A549 (cell line): Measurements from ENCODE around the gene ZBTB2. TPM values are rescaled to one million over a fixed set of nuclear protein-coding genes. Genes with fewer than 3 reads are reported as not detected.
A peak's percentile ranks its signal among the peaks of the same experiment; 100 is the strongest.
"Not testable (repeated sequence)": the region's sequence is repeated elsewhere in the genome, so short reads cannot be mapped to it uniquely, and the experiment has no call there.

Source experiments
- ATAC-seq, 2 experiments: fragments of 200-7000 bp in 1 of 2; fragments of >200 bp in 1 of 2; cut with Nextera tagmentation in 1 of 2; cut with Tn5 transposase in 1 of 2; 3 replicates each; pipeline versions ENCODE4 v1.8.0 to v1.9.1; 2018 to 2020; ENCODE audit warnings: mild to moderate bottlenecking in 1 of 2, moderate library complexity in 1 of 2
- CTCF ChIA-PET: fragments of 300-600 bp; sonication (Branson Sonifier 250); formaldehyde crosslinking; extraction: SDS; loops from one replicate; lab custom pipeline; 2021; ENCODE audit warnings: antibody characterized with exemption, inconsistent platforms; lab: Yijun Ruan, JAX
- POLR2A ChIA-PET: fragments of 350-600 bp; formaldehyde crosslinking; extraction: SDS; loops from one replicate; lab custom pipeline; 2021; ENCODE audit warnings: antibody characterized with exemption, inconsistent platforms; lab: Yijun Ruan, JAX
- DNase-seq, 2 experiments: peaks; one replicate each; pipeline versions ENCODE4 v3.0.0 to v3.0.0-alpha.2; 2011 to 2016; ENCODE audit warnings: low read depth in 1 of 2, low spot score in 1 of 2
- FAIRE-seq: peaks from 2 replicates; lab custom pipeline; 2011; peaks lifted over from hg19 to GRCh38; lab: Jason Lieb, UNC
- H3K27ac ChIP-seq, 2 experiments: fragments of >200 bp; sonication (Bioruptor Twin); formaldehyde crosslinking; 3 replicates each; pipeline ENCODE4 v1.5.1; 2016 to 2017
- H3K4me1 ChIP-seq: fragments of >200 bp; sonication (Bioruptor Twin); formaldehyde crosslinking; 3 replicates; pipeline ENCODE4 v1.6.1; 2016
- H3K4me2 ChIP-seq: fragments of >200 bp; sonication (Bioruptor Twin); formaldehyde crosslinking; 3 replicates; pipeline ENCODE4 v1.6.1; 2016
- H3K4me3 ChIP-seq: fragments of >200 bp; sonication (Bioruptor Twin); formaldehyde crosslinking; 3 replicates; pipeline ENCODE4 v1.5.1; 2016
- H3K9me3 ChIP-seq: fragments of >200 bp; sonication (Bioruptor Twin); formaldehyde crosslinking; 3 replicates; pipeline ENCODE4 v1.6.1; 2016
- EHF ChIP-seq: fragments of 250-450 bp; sonication (Bioruptor Pico); IDR thresholded peaks from 2 replicates; pipeline ENCODE4 v1.5.0; 2020; ENCODE audit warnings: mild to moderate bottlenecking
- FOSL2 ChIP-seq, 2 experiments: fragments of 450-650 bp in 1 of 2; fragments of >200 bp in 1 of 2; sonication (Bioruptor Twin) in 1 of 2; formaldehyde crosslinking; IDR thresholded peaks; 2 replicates each; pipeline versions ENCODE4 v1.5.0 to v1.6.1; 2016 to 2020; ENCODE audit warnings: mild to moderate bottlenecking in 1 of 2, moderate library complexity in 1 of 2
- HOXA7 ChIP-seq: fragments of 250-450 bp; sonication (Bioruptor Pico); IDR thresholded peaks from 2 replicates; pipeline ENCODE4 v1.5.0; 2020; ENCODE audit warnings: mild to moderate bottlenecking, moderate library complexity
- HOXB13 ChIP-seq: fragments of 250-450 bp; sonication (Bioruptor Pico); IDR thresholded peaks from 2 replicates; pipeline ENCODE4 v1.5.0; 2020; ENCODE audit warnings: low read depth, mild to moderate bottlenecking, moderate library complexity
- HOXB5 ChIP-seq: fragments of 250-450 bp; sonication (Bioruptor Pico); IDR thresholded peaks from 2 replicates; pipeline ENCODE4 v1.5.0; 2020; ENCODE audit warnings: mild to moderate bottlenecking, moderate library complexity
- KDM1A ChIP-seq: fragments of 200-600 bp; sonication (generic); IDR thresholded peaks from 2 replicates; pipeline ENCODE4 v1.6.1; 2016; ENCODE audit warnings: low read depth, mild to moderate bottlenecking
- KDM5A ChIP-seq: fragments of 200-600 bp; sonication (generic); IDR thresholded peaks from 2 replicates; pipeline ENCODE4 v1.6.1; 2016; ENCODE audit warnings: antibody characterized with exemption, mild to moderate bottlenecking
- MAFK ChIP-seq: fragments of 450-650 bp; IDR thresholded peaks from 2 replicates; pipeline ENCODE4 v1.6.1; 2014; ENCODE audit not compliant: partially characterized antibody
- MAX ChIP-seq: IDR thresholded peaks from 2 replicates; pipeline ENCODE4 v1.6.1; 2012
- NFE2L2 ChIP-seq: fragments of 150-350 bp; conservative IDR thresholded peaks from 2 replicates; pipeline ENCODE4 v1.6.1; 2014; ENCODE audit warnings: low read length
- NR3C1 ChIP-seq: fragments of >200 bp; sonication (Bioruptor Twin); formaldehyde crosslinking; IDR thresholded peaks from 3 replicates; pipeline ENCODE4 v1.6.1; 2017
- POLR2A ChIP-seq: IDR thresholded peaks from 2 replicates; pipeline ENCODE4 v1.6.1; 2012; ENCODE audit warnings: mild to moderate bottlenecking, low read length
- POLR2AphosphoS2 ChIP-seq: conservative IDR thresholded peaks from 2 replicates; pipeline ENCODE4 v1.6.1; 2012; ENCODE audit warnings: low read length, improper control_type of control experiment, inconsistent platforms
- RARB ChIP-seq: fragments of 250-450 bp; sonication (Bioruptor Pico); IDR thresholded peaks from 2 replicates; pipeline ENCODE4 v1.8.0; 2021; ENCODE audit warnings: mild to moderate bottlenecking, moderate library complexity
- RCOR1 ChIP-seq: fragments of 150-350 bp; IDR thresholded peaks from 2 replicates; pipeline ENCODE4 v1.6.1; 2014; ENCODE audit warnings: antibody characterized with exemption, low read length, low read depth
- TP53 ChIP-seq: fragments of 250-450 bp; sonication (Bioruptor Pico); IDR thresholded peaks from 2 replicates; pipeline ENCODE4 v1.5.0; 2021; ENCODE audit warnings: mild to moderate bottlenecking, moderate library complexity
- USF2 ChIP-seq: fragments of 450-650 bp; IDR thresholded peaks from 2 replicates; pipeline ENCODE4 v1.6.1; 2014; ENCODE audit warnings: antibody characterized with exemption
- ZC3H11A ChIP-seq: fragments of 450-650 bp; IDR thresholded peaks from 2 replicates; pipeline ENCODE4 v1.6.1; 2014; ENCODE audit warnings: antibody characterized with exemption, mild to moderate bottlenecking
- ZFP36 ChIP-seq: fragments of 450-650 bp; IDR thresholded peaks from 2 replicates; pipeline ENCODE4 v1.6.1; 2014; ENCODE audit warnings: borderline replicate concordance; ENCODE audit not compliant: partially characterized antibody
- WGBS: methylation state at CpG from one replicate; pipeline ENCODE4 v1.1.6; 2017; ENCODE audit errors: missing lambda C conversion rate; 5-methylcytosine and 5-hydroxymethylcytosine counted together
- polyA plus RNA-seq, 4 experiments: library from polyadenylated mRNA; depleted of rRNA in 3 of 4; stranded (reverse); fragments of >200 nt; fragmentation: RNase III in 1 of 4; extraction: RNeasy Plus Mini Kit Qiagen cat#74134 plus additional on column Dnase treatment in 1 of 4; gene quantifications; 2 replicates in 3 of 4; 3 replicates in 1 of 4; pipeline ENCODE4 v1.2.3, GENCODE V29; 2011 to 2017
- TF ChIP-seq, protein P1 (sequence below): fragments of 250-450 bp; sonication (Bioruptor Pico); IDR thresholded peaks from 2 replicates; pipeline ENCODE4 v1.5.0; 2020; ENCODE audit warnings: low read depth, mild to moderate bottlenecking, moderate library complexity
- TF ChIP-seq, protein P2 (sequence below): fragments of 200-600 bp; sonication (generic); IDR thresholded peaks from 2 replicates; pipeline ENCODE4 v1.6.1; 2016; ENCODE audit warnings: antibody characterized with exemption, mild to moderate bottlenecking, moderate library complexity

The ZBTB2 gene
- polyA plus RNA-seq, 2 of the 4 experiments (the other 2 are of a cell fraction), result 10.8 to 17.3 TPM

DNA sequence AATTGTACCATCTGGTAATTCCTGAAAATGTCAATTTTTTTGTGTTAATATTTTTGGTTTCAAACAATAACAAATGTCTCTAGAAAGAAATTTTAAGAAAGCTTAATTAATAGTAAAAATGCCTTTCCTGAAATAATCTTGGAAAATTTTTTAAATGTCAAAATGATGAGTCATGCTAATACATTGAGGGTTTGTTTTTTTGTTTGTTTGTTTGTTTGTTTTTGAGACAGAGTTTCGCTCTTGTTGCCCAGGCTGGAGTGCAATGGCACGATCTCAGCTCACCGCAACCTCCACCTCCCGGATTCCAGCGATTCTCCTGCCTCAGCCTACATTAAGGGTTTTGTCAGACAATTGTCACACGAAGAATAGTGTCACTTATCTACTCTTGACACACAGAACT is 34.4 kb downstream of the ZBTB2 start:
- WGBS, result 74% methylated on average over 6 of the region's 6 CpGs
- H3K9me3 ChIP-seq; ATAC-seq; POLR2A ChIA-PET; DNase-seq; H3K4me3 ChIP-seq; FAIRE-seq; TF ChIP-seq FOSL2 (IDR thresholded peaks at IDR 0.05): not testable (repeated sequence)
- Histone ChIP-seq H3K4me1 (peaks cover 12% of the 10 kb centered on the region; the same call in 2 of the 3 replicates), H3K27ac (0 out of 6 replicates have a peak overlapping the region, but pooled peaks of 1 of the 2 experiments have one; percentile 33), H3K4me2 (peak overlapping the region; percentile 23; the same call in 1 of the 3 replicates)
- CTCF ChIA-PET, result interaction anchor here (1.2 to 1.7 kb wide), 2 partner anchors 22 to 343 kb away, joined by 3 to 4 read pairs; no protein-coding TSS in a partner anchor
- peak; percentile 60 for TF ChIP-seq FOSL2 (CRISPR knock-in tag; IDR thresholded peaks at IDR 0.05)
- peak; percentile 47 for TF ChIP-seq NFE2L2
- TF ChIP-seq MAFK, result peak; percentile 77

GRCh38 chr6:151353795-151354194 is 37.6 kb downstream of the ZBTB2 start:
- 89% methylated on average over 10 of the region's 10 CpGs for WGBS
- Histone ChIP-seq H3K4me2 (no peak overlapping the region), H3K9me3 (no peaks in the 10 kb centered on the region), H3K27ac (no peak overlapping the region), H3K4me3 (no peak overlapping the region), H3K4me1 (peaks cover 12% of the 10 kb centered on the region; the same call in 2 of the 3 replicates)
- no peak for DNase-seq
- no peak for ATAC-seq
- POLR2A ChIA-PET, result interaction anchor here (0.6 kb wide), 1 partner anchor 21 kb away, joined by 3 read pairs; no protein-coding TSS in a partner anchor
- CTCF ChIA-PET, result interaction anchor here (1.3 to 1.9 kb wide), 2 partner anchors 18 to 19 kb away, joined by 3 to 6 read pairs; no protein-coding TSS in a partner anchor
- no peak for FAIRE-seq
- TF ChIP-seq RARB (CRISPR knock-in tag) (no peak), NR3C1 (no peak), MAFK (no peak), POLR2AphosphoS2 (no peak), KDM5A (no peak), USF2 (no peak), HOXA7 (CRISPR knock-in tag) (no peak), RCOR1 (no peak), ZC3H11A (no peak), HOXB13 (CRISPR knock-in tag) (no peak), TP53 (CRISPR knock-in tag) (no peak), KDM1A (no peak), EHF (CRISPR knock-in tag) (no peak), MAX (no peak), HOXB5 (CRISPR knock-in tag) (no peak), FOSL2 (IDR thresholded peaks at IDR 0.05) (no peak), FOSL2 (CRISPR knock-in tag; IDR thresholded peaks at IDR 0.05) (no peak), POLR2A (no peak)
- TF ChIP-seq, protein P1, sequence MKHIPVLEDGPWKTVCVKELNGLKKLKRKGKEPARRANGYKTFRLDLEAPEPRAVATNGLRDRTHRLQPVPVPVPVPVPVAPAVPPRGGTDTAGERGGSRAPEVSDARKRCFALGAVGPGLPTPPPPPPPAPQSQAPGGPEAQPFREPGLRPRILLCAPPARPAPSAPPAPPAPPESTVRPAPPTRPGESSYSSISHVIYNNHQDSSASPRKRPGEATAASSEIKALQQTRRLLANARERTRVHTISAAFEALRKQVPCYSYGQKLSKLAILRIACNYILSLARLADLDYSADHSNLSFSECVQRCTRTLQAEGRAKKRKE (CRISPR knock-in tag), result no peak

- POLR2A ChIA-PET, result no interaction called here
These were observed 38.7 kb downstream of the ZBTB2 start for GRCh38 chr6:151352410-151353396.

More at GRCh38 chr6:151352410-151353396, 38.7 kb downstream of the ZBTB2 start:
- WGBS, result 87% methylated on average over 19 of the region's 19 CpGs
- CTCF ChIA-PET, result interaction anchor here (0.7 to 1.3 kb wide), 3 partner anchors 9 to 18 kb away, joined by 3 to 4 read pairs (median 3); no protein-coding TSS in a partner anchor
- peaks cover 12% of the 10 kb centered on the region; the same call in 2 of the 3 replicates for H3K4me1 ChIP-seq
- H3K4me2 ChIP-seq, result no peak overlapping the region
- H3K27ac ChIP-seq, result no peak overlapping the region
- ATAC-seq (no peak), DNase-seq (no peak), FAIRE-seq (no peak)
- no peaks in the 10 kb centered on the region for H3K9me3 ChIP-seq
- no peak for TF ChIP-seq HOXA7 (CRISPR knock-in tag)
- no peak for TF ChIP-seq MAX
- TF ChIP-seq, protein P2, sequence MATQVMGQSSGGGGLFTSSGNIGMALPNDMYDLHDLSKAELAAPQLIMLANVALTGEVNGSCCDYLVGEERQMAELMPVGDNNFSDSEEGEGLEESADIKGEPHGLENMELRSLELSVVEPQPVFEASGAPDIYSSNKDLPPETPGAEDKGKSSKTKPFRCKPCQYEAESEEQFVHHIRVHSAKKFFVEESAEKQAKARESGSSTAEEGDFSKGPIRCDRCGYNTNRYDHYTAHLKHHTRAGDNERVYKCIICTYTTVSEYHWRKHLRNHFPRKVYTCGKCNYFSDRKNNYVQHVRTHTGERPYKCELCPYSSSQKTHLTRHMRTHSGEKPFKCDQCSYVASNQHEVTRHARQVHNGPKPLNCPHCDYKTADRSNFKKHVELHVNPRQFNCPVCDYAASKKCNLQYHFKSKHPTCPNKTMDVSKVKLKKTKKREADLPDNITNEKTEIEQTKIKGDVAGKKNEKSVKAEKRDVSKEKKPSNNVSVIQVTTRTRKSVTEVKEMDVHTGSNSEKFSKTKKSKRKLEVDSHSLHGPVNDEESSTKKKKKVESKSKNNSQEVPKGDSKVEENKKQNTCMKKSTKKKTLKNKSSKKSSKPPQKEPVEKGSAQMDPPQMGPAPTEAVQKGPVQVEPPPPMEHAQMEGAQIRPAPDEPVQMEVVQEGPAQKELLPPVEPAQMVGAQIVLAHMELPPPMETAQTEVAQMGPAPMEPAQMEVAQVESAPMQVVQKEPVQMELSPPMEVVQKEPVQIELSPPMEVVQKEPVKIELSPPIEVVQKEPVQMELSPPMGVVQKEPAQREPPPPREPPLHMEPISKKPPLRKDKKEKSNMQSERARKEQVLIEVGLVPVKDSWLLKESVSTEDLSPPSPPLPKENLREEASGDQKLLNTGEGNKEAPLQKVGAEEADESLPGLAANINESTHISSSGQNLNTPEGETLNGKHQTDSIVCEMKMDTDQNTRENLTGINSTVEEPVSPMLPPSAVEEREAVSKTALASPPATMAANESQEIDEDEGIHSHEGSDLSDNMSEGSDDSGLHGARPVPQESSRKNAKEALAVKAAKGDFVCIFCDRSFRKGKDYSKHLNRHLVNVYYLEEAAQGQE, result no peak
- TF ChIP-seq ZFP36, result no peak
- H3K4me3 ChIP-seq, result no peak overlapping the region
